ENCODE measurements around the gene SAP30. TPM values are rescaled to one million over a fixed set of nuclear protein-coding genes. Genes with fewer than 3 reads are reported as not detected.

SAP30 gene
- total and polyA plus RNA-seq, 9 of the 15 experiments (the other 6 are each of a cell fraction or from before 2014, with no cell fraction given), result 5.9 to 51.1 (median 32.6) TPM

DNA sequence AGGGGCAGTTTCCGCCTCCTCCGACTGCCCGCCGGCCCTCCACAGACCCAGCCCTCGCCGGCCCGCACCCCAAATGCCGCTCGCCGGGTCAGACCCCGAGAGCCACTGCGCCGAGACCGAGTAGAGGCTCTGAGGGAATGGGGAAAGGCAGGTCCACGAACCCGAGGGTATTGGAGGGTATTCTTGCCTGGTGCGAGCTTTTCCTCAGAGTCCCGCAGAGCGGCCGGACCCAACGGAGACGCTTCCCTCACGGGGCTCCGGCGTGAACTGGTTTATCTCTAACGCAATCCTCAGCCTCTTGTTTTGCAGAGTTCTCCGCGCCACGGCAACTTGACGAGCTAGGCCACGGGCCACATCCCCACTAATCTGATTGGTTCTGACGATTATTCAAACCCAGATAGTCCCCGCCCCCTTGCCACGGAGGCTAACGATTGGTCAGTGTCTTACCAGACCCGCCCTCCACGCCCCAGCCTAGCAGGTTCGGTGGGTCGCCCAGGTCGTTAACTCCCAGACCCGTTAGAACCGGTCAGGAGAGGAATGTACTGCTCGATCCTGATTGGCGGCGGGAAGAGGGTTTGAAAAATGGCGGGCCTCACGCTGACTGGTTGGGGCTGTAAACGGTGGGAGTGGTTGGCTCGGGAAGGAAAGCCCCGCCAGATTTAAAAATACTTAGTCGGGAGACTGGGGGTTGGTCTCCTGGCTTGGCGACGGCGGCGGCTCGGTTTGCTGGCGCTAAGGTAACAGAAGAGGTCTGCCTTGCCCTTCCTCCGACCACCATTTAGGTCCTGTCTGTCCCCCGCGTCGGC is 36.5 kb upstream of the SAP30 start, which contains the start of gene HMGB2 (continued):
- TF ChIP-seq HMG20B (CRISPR knock-in tag; IDR thresholded peaks at IDR 0.05) (no peak), ETV1 (tag; conservative IDR thresholded peaks at IDR 0.05; ENCODE audit: low read depth) (peak; percentile 19; the same call in 1 of the 2 replicates), SRSF9 (IDR thresholded peaks at IDR 0.05; ENCODE audit: borderline replicate concordance, low read depth, low read length) (no peak), ZNF766 (CRISPR knock-in tag; conservative IDR thresholded peaks at IDR 0.05) (no peak), GTF2E2 (tag; IDR thresholded peaks at IDR 0.05) (peak; percentile 36; the same call in 1 of the 2 replicates), ATF6 (CRISPR knock-in tag; IDR thresholded peaks at IDR 0.05) (no peak), POLR2AphosphoS5 (IDR thresholded peaks at IDR 0.05; ENCODE audit: control insufficient read depth, insufficient read depth, low read depth, low read length) (peak; percentile 96), KLF10 (CRISPR knock-in tag; IDR thresholded peaks at IDR 0.05) (no peak), ZMIZ1 (IDR thresholded peaks at IDR 0.05; ENCODE audit: low read depth in 2 of 2, low read length in 2 of 2) (peak in 1 of 2 experiments; percentile 81; a peak in 1 of 4 replicates), ZNF121 (CRISPR knock-in tag; conservative IDR thresholded peaks at IDR 0.05) (no peak), ETV6 (IDR thresholded peaks at IDR 0.05; ENCODE audit: borderline replicate concordance in 1 of 2, low read depth in 2 of 2, low read length in 1 of 2) (no peak), ETV6 (CRISPR knock-in tag; IDR thresholded peaks at IDR 0.05; ENCODE audit: borderline replicate concordance) (no peak), ZNF445 (CRISPR knock-in tag; IDR thresholded peaks at IDR 0.05; ENCODE audit: low read depth) (no peak)
- TF ChIP-seq, protein P1, sequence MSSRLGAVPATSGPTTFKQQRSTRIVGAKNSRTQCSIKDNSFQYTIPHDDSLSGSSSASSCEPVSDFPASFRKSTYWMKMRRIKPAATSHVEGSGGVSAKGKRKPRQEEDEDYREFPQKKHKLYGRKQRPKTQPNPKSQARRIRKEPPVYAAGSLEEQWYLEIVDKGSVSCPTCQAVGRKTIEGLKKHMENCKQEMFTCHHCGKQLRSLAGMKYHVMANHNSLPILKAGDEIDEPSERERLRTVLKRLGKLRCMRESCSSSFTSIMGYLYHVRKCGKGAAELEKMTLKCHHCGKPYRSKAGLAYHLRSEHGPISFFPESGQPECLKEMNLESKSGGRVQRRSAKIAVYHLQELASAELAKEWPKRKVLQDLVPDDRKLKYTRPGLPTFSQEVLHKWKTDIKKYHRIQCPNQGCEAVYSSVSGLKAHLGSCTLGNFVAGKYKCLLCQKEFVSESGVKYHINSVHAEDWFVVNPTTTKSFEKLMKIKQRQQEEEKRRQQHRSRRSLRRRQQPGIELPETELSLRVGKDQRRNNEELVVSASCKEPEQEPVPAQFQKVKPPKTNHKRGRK (tag; IDR thresholded peaks at IDR 0.05), result no peak
- TF ChIP-seq, protein P2, sequence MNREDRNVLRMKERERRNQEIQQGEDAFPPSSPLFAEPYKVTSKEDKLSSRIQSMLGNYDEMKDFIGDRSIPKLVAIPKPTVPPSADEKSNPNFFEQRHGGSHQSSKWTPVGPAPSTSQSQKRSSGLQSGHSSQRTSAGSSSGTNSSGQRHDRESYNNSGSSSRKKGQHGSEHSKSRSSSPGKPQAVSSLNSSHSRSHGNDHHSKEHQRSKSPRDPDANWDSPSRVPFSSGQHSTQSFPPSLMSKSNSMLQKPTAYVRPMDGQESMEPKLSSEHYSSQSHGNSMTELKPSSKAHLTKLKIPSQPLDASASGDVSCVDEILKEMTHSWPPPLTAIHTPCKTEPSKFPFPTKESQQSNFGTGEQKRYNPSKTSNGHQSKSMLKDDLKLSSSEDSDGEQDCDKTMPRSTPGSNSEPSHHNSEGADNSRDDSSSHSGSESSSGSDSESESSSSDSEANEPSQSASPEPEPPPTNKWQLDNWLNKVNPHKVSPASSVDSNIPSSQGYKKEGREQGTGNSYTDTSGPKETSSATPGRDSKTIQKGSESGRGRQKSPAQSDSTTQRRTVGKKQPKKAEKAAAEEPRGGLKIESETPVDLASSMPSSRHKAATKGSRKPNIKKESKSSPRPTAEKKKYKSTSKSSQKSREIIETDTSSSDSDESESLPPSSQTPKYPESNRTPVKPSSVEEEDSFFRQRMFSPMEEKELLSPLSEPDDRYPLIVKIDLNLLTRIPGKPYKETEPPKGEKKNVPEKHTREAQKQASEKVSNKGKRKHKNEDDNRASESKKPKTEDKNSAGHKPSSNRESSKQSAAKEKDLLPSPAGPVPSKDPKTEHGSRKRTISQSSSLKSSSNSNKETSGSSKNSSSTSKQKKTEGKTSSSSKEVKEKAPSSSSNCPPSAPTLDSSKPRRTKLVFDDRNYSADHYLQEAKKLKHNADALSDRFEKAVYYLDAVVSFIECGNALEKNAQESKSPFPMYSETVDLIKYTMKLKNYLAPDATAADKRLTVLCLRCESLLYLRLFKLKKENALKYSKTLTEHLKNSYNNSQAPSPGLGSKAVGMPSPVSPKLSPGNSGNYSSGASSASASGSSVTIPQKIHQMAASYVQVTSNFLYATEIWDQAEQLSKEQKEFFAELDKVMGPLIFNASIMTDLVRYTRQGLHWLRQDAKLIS (CRISPR knock-in tag; IDR thresholded peaks at IDR 0.05), result peak; percentile 71
